AG04449 (cell line): ENCODE data around the gene RAB25.
A peak's percentile ranks its signal among the peaks of the same experiment; 100 is the strongest.
"Not testable (repeated sequence)": the region's sequence is repeated elsewhere in the genome, so short reads cannot be mapped to it uniquely, and the experiment has no call there.

Experiments used
- CTCF ChIA-PET: fragments of 350-600 bp; formaldehyde crosslinking; extraction: SDS; loops from one replicate; lab custom pipeline; 2021; ENCODE audit warnings: antibody characterized with exemption; lab: Yijun Ruan, JAX
- POLR2A ChIA-PET: fragments of 400-600, 350-600 bp; formaldehyde crosslinking; extraction: SDS; loops from one replicate; lab custom pipeline; 2020; ENCODE audit warnings: antibody characterized with exemption, inconsistent platforms; lab: Yijun Ruan, JAX
- DNase-seq: peaks from one replicate; pipeline ENCODE4 v3.0.0-alpha.2; 2010; ENCODE audit warnings: low read depth, low spot score
- H3K4me3 ChIP-seq: 2 replicates; pipeline ENCODE4 v1.5.1; 2011; ENCODE audit warnings: low read depth, mild to moderate bottlenecking, control low read depth, low read length
- TF ChIP-seq, protein P1 (sequence below): IDR thresholded peaks from one replicate; pipeline ENCODE4 v1.5.1; 2011; ENCODE audit warnings: mild to moderate bottlenecking, moderate library complexity, low read length, control low read depth, inconsistent platforms; ENCODE audit not compliant: insufficient read depth; ENCODE audit errors: missing control alignments

The RAB25 gene

DNA sequence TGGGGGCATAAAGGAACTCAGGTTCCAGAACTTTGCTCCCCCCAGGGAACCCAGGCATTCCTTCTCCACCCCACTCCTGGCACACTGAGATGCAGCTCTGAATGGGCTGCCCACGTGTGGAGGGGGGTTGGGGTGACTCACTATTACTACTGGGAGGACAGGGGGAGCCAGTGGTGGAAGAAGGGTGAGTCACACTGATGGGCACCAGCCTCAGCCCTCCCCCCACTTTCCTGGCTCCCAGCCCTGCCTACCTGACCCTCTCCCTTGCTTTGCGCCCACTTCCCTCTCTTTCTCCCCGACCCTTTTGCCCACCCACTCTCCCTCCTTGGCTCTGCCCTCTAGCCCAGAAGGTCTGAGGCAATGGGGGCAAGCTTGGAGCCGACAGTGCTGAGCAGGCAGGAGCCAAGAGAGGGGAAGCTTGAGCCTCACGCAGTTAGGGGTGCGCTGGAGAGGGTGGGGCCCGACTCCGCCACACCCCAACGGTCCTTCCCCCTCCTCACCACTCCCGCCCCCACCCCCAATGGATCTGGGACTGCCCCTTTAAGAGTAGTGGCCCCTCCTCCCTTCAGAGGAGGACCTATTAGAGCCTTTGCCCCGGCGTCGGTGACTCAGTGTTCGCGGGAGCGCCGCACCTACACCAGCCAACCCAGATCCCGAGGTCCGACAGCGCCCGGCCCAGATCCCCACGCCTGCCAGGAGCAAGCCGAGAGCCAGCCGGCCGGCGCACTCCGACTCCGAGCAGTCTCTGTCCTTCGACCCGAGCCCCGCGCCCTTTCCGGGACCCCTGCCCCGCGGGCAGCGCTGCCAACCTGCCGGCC, 53.4 kb downstream of the RAB25 start, which contains the start of gene LMNA:
LMNA (plus strand) TSS at position 611 of the 818 bp plus-strand sequence. CDS start 208 bp downstream, outside the sequence.
- ChIA-PET POLR2A (interaction anchor here (1.2 to 9.7 kb wide), 5 partner anchors 8 to 17 kb away, joined by 5 to 216 read pairs (median 31); no protein-coding TSS in a partner anchor), CTCF (interaction anchor here (0.5 to 46.3 kb wide), 5 partner anchors 9 to 60 kb away, joined by 3 to 1837 read pairs (median 8); partner anchors contain the start of gene MEX3A)
- peak; percentile 78 for DNase-seq
- peak within 1 kb of the TSS; percentile 100 for H3K4me3 ChIP-seq
- TF ChIP-seq, protein P1, sequence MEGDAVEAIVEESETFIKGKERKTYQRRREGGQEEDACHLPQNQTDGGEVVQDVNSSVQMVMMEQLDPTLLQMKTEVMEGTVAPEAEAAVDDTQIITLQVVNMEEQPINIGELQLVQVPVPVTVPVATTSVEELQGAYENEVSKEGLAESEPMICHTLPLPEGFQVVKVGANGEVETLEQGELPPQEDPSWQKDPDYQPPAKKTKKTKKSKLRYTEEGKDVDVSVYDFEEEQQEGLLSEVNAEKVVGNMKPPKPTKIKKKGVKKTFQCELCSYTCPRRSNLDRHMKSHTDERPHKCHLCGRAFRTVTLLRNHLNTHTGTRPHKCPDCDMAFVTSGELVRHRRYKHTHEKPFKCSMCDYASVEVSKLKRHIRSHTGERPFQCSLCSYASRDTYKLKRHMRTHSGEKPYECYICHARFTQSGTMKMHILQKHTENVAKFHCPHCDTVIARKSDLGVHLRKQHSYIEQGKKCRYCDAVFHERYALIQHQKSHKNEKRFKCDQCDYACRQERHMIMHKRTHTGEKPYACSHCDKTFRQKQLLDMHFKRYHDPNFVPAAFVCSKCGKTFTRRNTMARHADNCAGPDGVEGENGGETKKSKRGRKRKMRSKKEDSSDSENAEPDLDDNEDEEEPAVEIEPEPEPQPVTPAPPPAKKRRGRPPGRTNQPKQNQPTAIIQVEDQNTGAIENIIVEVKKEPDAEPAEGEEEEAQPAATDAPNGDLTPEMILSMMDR: no peak

DNA sequence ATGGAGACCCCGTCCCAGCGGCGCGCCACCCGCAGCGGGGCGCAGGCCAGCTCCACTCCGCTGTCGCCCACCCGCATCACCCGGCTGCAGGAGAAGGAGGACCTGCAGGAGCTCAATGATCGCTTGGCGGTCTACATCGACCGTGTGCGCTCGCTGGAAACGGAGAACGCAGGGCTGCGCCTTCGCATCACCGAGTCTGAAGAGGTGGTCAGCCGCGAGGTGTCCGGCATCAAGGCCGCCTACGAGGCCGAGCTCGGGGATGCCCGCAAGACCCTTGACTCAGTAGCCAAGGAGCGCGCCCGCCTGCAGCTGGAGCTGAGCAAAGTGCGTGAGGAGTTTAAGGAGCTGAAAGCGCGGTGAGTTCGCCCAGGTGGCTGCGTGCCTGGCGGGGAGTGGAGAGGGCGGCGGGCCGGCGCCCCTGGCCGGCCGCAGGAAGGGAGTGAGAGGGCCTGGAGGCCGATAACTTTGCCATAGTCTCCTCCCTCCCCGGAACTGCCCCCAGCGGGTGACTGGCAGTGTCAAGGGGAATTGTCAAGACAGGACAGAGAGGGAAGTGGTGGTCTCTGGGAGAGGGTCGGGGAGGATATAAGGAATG, 54.1 kb downstream of the RAB25 start:
- TF ChIP-seq, protein P1: no peak
- H3K4me3 ChIP-seq: peak overlapping the region; percentile 100
- ChIA-PET POLR2A (interaction anchor here (1.2 to 9.7 kb wide), 5 partner anchors 9 to 18 kb away, joined by 5 to 216 read pairs (median 31); no protein-coding TSS in a partner anchor), CTCF (interaction anchor here (0.8 to 46.3 kb wide), 5 partner anchors 9 to 165 kb away, joined by 3 to 1837 read pairs (median 8); partner anchors contain the start of gene MEX3A)
- DNase-seq: no peak

DNA sequence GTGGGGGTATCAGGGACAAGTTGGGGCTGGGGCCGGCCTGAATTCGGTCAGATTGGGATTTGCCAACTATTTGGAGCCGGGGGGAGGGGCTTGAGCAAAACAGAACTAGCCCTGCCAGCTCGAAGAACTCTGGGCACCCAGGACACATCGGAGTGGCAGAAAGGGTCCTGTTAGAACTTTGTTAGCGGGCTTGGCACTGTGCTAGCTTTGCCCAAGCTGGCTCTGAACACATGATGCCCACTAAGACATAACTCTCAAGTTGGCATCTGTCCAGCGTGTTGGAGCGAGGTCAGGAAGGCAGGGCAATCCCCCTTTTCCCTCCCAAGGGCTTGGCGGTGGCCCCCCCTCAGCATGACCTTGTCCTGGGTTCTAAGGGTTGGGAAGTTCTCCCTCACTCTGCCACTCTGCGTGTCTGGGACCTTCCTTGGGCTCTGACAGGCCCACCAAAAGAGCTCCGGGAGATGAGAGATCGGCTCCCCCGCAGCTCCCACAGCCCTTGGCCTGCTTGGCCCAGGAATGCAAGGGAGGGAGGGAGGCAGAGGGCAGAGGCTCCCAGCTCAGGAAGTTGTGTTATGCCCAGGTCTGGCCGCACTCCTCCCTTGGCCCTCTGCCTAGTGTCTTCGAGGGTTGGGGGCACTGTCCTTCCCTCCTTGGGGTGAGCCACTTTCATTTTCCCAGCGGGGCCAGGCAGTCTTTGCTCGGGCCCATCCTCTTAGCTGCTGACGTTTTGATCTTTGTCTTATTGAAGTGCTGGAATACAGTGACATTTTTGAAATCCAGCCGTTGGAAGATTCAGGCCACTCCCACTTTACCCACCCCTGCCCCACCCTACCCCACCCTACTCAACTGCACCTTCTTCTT, 54.8 kb downstream of the RAB25 start:
- H3K4me3 ChIP-seq: peak overlapping the region; percentile 100
- POLR2A ChIA-PET: interaction anchor here (0.5 to 9.7 kb wide), 9 partner anchors 8 to 306 kb away, joined by 3 to 216 read pairs (median 4); no protein-coding TSS in a partner anchor
- CTCF ChIA-PET: interaction anchor here (0.8 to 46.3 kb wide), 5 partner anchors 8 to 164 kb away, joined by 3 to 1837 read pairs (median 8); partner anchors contain the start of gene MEX3A
- TF ChIP-seq, protein P1: no peak
- DNase-seq: no peak

DNA sequence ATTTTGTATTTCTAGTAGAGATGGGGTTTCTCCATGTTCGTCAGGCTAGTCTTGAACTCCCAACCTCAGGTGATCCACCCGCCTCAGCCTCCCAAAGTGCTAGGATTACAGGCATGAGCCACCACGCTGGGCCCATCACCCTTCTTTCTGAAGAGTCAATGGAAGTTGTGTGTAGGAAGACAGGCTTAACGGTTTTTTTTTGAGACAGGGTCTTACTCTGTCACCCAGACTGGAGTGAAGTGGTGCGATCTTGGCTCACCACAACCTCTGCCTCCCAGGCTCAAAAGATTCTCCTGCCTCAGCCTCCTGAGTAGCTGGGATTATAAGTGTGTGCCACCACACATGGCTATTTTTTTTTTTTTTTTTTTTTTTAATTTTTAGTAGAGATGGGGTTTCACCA, 55.8 kb downstream of the RAB25 start:
- ChIA-PET CTCF (interaction anchor here (1.1 to 46.3 kb wide), 3 partner anchors 12 to 108 kb away, joined by 3 to 1837 read pairs (median 169); partner anchors contain the start of gene MEX3A), POLR2A (interaction anchor here (3.4 to 9.7 kb wide), 3 partner anchors 12 to 20 kb away, joined by 16 to 216 read pairs (median 60); no protein-coding TSS in a partner anchor)
- H3K4me3 ChIP-seq: peak overlapping the region; percentile 100
- not testable (repeated sequence) for DNase-seq

DNA sequence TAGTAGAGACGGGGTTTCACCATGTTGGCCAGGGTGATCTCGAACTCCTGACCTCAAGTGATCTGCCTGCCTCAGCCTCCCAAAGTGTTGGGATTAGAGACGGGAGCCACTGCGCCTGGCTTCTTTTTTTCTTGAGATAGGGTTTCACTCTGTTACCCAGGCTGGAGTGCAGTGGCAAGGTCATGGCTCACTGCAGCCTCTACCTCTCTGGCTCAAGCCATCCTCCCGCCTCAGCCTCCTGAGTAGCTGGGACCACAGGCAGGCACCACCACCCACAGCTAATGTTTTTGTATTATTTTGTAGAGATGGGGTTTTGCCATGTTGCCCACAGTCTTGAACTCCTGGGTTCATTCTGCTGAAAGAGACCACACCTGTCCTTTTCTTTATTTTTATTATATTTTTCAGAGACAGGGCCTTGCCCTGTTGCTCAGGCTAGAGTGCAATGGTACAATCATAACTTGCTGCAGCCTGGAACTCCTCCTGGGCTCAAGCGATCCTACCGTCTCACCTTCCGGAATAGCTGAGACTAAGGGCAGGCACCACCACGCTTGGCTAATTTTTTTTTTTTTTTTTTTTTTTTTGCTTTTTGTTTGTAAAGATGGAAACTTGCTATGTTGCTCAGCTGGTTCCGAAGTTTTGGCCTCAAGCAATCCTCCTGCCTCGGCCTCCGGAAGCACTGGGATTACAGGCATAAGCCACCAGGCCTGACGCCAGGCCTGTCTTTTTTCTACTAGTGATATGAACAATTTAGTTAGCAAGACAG, 56.6 kb downstream of the RAB25 start:
- DNase-seq: no peak
- TF ChIP-seq, protein P1: no peak
- POLR2A ChIA-PET: interaction anchor here (6.7 to 9.7 kb wide), 2 partner anchors 11 to 14 kb away, joined by 60 to 216 read pairs; no protein-coding TSS in a partner anchor
- H3K4me3 ChIP-seq: peak overlapping the region; percentile 100
- CTCF ChIA-PET: interaction anchor here (12.7 to 46.3 kb wide), 2 partner anchors 11 to 22 kb away, joined by 169 to 1837 read pairs; partner anchors contain the start of gene MEX3A
